ENCODE results near the gene OR6A2. TPM values are rescaled to one million over a fixed set of nuclear protein-coding genes. Genes with fewer than 3 reads are reported as not detected.

The OR6A2 gene
- total RNA-seq = not detected

GRCh38 chr11:6799402-6799801 is at the start of gene OR6A2:
OR6A2 (minus strand) TSS chr11:6799689; CDS start chr11:6795708, 3,981 bp downstream.
- 83 to 84% methylated on average over 1 of the region's 1 CpG for WGBS, 2 donors
- intact Hi-C loops (cut with DNase I; ENCODE audit: low total_unique reads) = no loop called here

GRCh38 chr11:6845383-6845782 is 45.9 kb upstream of the OR6A2 start, which contains the start of gene OR10A5:
OR10A5 (plus strand) TSS chr11:6845683; CDS start chr11:6845683, 0 bp downstream.
- no peak for TF ChIP-seq POLR2A (IDR thresholded peaks at IDR 0.05)
- no peak for TF ChIP-seq CTCF (IDR thresholded peaks at IDR 0.05)
- no peak for DNase-seq (ENCODE audit: low spot score in 2 of 2)
- no peak within 1 kb of the TSS for H3K4me3 ChIP-seq (ENCODE audit: low read depth, poor library complexity, severe bottlenecking)
- intact Hi-C loops (cut with DNase I; ENCODE audit: low total_unique reads) = no loop called here
- 76% methylated on average over 3 of the region's 3 CpGs for WGBS, 2 donors

More at GRCh38 chr11:6799402-6799801, at the start of gene OR6A2:
- TF ChIP-seq POLR2A (IDR thresholded peaks at IDR 0.05) (no peak), CTCF (IDR thresholded peaks at IDR 0.05) (no peak)
- DNase-seq (ENCODE audit: low spot score in 2 of 2) = no peak
- no peak within 1 kb of the TSS for H3K4me3 ChIP-seq (ENCODE audit: low read depth, poor library complexity, severe bottlenecking)

GRCh38 chr11:6844356-6844755 is 44.9 kb upstream of the OR6A2 start:
- TF ChIP-seq POLR2A (IDR thresholded peaks at IDR 0.05) (no peak), CTCF (IDR thresholded peaks at IDR 0.05) (no peak)
- intact Hi-C loops (cut with DNase I; ENCODE audit: low total_unique reads) = no loop called here
- DNase-seq (ENCODE audit: low spot score in 2 of 2) = no peak
- 78 to 85% methylated on average over 5 of the region's 5 CpGs for WGBS, 2 donors
- no peak overlapping the region for H3K4me3 ChIP-seq (ENCODE audit: low read depth, poor library complexity, severe bottlenecking)

- intact Hi-C loops (cut with DNase I; ENCODE audit: low total_unique reads) = no loop called here
- DNase-seq (ENCODE audit: low spot score in 2 of 2) = no peak
- TF ChIP-seq CTCF (IDR thresholded peaks at IDR 0.05) (no peak), POLR2A (IDR thresholded peaks at IDR 0.05) (no peak)
- WGBS, 2 donors = 65 to 77% methylated on average over 2 of the region's 2 CpGs
- H3K4me3 ChIP-seq (ENCODE audit: low read depth, poor library complexity, severe bottlenecking) = no peak overlapping the region
These were observed 44.2 kb upstream of the OR6A2 start for GRCh38 chr11:6843670-6844069.

GRCh38 chr11:6841694-6842093 is 42.2 kb upstream of the OR6A2 start:
- DNase-seq (ENCODE audit: low spot score in 2 of 2) = no peak
- TF ChIP-seq CTCF (IDR thresholded peaks at IDR 0.05) (no peak), POLR2A (IDR thresholded peaks at IDR 0.05) (no peak)
- H3K4me3 ChIP-seq (ENCODE audit: low read depth, poor library complexity, severe bottlenecking) = no peak overlapping the region
- intact Hi-C loops (cut with DNase I; ENCODE audit: low total_unique reads) = no loop called here

- DNase-seq (ENCODE audit: low spot score in 2 of 2) = no peak
- TF ChIP-seq CTCF (IDR thresholded peaks at IDR 0.05) (no peak), POLR2A (IDR thresholded peaks at IDR 0.05) (no peak)
- no peak overlapping the region for H3K4me3 ChIP-seq (ENCODE audit: low read depth, poor library complexity, severe bottlenecking)
- intact Hi-C loops (cut with DNase I; ENCODE audit: low total_unique reads) = no loop called here
- WGBS, 2 donors = 50 to 57% methylated on average over 1 of the region's 1 CpG
These were observed 34.5 kb upstream of the OR6A2 start for GRCh38 chr11:6834021-6834420.

All from lower leg skin (tissue), 4 donors.